NCI-H128 (cell line): Measurements from ENCODE around the gene ZNF358.
A peak's percentile ranks its signal among the peaks of the same experiment; 100 is the strongest.

Experiments used
- DNase-seq: peaks from one replicate; lab custom pipeline; 2025; ENCODE audit not compliant: unreplicated experiment; lab: John Stamatoyannopoulos, UW

ZNF358 gene

DNA sequence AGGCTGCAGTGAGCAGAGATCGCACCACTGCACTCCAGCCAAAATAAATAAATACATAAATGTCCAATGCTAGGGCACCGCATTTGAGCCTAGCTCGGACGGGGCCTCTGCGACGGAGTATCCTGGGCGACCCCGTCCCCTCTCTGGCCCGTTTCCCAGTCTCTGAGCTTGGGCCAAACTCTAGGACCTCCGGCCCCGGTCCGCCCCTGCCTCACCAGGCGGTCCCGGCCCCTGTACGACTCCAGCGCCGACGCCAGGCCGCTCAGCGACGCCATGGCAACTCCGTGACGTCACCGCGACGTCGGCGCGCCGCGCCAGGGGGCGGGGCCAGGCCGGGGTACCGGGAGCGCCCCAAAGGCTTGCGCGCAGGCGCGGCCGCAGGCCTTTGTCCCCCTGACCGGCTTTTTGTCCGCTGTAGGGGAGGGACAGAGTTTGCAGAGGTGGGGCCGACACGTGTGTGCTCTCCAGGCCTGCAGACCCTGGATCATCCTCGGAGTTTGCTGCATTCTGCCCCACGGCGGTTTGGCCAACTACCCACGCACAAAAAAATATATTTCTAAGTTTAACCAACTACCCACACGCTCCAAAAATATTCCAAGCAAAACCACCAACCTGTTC is 27.1 kb upstream of the ZNF358 start, which contains the start of gene PEX11G:
Gene PEX11G (minus strand): TSS at position 300 of the 618 bp plus-strand sequence. CDS start 25 bp downstream, at position 275.
- DNase-seq: peak; percentile 83

DNA sequence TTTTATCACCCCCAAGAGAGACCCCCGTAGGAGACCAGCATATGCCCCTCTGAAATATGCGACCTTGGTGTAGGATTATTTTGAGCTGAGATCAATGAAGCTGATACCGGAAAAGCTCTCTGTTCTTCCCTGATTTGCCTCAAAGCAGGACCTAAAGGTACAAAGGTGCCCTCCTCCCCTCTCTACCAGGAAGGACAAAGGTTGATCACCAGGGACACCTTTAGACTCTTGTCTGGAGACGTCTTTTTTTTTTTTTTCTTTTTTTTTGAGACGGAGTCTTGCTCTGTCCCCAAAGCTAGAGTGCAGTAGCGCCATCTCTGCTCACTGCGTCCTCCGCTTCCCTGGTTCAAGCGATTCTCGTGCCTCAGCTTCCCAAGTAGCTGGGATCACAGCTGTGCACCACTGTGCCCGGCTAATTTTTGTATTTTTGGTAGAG is 26.3 kb upstream of the ZNF358 start:
- no peak for DNase-seq

- DNase-seq: no peak
These were observed 23.8 kb upstream of the ZNF358 start for GRCh38 chr19:7492142-7492541.

DNA sequence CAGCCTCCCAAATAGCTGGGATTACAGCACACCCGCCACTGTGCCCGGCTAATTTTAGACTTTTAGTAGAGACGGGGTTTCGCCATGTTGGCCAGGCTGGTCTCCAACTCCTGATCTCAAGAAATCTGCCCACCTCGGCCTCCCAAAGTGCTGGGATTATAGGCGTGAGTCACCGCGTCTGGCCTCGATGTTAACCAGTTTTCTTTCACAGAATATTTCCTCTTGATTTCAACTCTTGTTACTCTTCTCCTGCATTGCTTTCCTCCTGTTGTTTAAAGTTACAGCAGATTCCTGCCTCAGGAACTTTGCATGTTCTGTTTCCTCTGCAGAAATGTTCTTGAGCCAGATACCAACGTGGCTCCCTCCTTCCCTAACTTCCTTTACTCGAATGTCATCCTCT is 23.3 kb upstream of the ZNF358 start:
- no peak for DNase-seq

GRCh38 chr19:7494416-7495098 is 21.3 kb upstream of the ZNF358 start:
- no peak for DNase-seq

- DNase-seq: no peak
These were observed 18.6 kb upstream of the ZNF358 start for GRCh38 chr19:7497292-7497691.

DNA sequence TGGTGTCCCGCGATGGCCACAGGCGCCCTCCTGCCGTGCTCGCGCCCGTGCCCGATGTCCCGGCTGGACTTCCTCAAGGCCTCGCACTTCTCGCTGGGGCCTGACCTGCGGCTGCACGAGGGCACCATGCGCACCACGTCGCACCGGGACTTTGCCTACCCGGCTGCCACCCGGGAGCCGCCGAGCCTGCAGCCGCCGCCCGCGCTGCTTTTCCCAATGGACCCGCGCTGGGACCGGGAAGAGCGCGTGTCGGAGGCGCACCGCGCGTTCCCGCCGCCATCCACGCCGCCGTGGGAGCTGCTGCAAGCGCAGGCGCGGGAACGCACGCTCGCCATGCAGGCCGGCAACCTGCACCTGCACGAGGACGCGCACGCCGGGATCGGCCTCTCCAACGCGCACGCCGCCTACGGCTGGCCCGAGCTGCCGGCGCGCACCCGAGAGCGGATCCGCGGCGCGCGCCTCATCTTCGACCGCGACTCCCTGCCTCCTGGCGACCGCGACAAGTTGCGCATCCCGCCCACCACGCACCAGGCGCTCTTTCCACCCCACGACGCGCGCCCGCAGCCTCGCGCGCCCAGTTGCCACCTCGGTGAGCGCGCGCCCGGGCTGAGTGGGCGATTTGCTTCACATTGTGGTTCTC is 15.0 kb upstream of the ZNF358 start:
- DNase-seq: peak; percentile 74

DNA sequence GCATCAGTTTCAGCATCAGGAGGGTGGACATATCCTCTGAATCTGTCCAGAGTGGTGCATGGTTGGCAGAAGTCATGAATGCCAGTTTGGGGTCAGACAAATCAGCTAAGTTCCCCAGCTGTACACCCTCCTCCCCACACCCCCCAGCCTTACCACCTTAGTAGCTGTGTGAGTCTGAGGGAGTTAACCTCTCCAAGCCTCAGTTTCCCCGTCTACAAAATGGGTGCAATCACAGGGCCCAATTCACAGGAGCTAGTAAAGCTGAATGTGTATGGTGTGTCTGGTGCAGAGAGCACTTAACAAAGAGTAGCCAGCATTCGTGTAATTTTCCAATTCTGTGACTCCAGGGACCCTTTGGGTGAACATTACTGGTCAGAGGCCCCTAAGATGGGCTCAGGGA is 13.4 kb upstream of the ZNF358 start:
- DNase-seq: no peak

GRCh38 chr19:7504684-7505083 is 11.2 kb upstream of the ZNF358 start:
- no peak for DNase-seq

DNA sequence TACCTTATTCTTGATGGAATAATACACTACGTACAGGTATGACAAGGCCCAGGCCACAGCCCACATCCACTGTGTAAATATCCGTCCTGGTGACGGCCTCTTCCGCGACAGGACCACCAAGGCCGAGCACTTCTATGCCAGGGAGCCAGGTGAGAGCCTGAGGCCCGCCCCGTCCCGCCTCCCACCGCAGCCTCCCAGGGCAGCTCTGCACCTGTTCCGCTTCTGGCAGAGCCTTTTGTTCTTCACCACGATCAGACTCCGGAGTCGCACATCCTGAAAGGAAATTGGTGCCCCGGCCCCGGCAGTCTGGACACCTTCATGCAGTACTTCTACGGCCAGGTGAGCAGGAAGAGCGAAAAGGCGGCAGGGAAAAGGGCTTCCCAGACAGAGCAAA is 10.6 kb upstream of the ZNF358 start:
- DNase-seq: no peak

GRCh38 chr19:7505682-7506384 is 10.1 kb upstream of the ZNF358 start:
- DNase-seq: peak; percentile 36

DNA sequence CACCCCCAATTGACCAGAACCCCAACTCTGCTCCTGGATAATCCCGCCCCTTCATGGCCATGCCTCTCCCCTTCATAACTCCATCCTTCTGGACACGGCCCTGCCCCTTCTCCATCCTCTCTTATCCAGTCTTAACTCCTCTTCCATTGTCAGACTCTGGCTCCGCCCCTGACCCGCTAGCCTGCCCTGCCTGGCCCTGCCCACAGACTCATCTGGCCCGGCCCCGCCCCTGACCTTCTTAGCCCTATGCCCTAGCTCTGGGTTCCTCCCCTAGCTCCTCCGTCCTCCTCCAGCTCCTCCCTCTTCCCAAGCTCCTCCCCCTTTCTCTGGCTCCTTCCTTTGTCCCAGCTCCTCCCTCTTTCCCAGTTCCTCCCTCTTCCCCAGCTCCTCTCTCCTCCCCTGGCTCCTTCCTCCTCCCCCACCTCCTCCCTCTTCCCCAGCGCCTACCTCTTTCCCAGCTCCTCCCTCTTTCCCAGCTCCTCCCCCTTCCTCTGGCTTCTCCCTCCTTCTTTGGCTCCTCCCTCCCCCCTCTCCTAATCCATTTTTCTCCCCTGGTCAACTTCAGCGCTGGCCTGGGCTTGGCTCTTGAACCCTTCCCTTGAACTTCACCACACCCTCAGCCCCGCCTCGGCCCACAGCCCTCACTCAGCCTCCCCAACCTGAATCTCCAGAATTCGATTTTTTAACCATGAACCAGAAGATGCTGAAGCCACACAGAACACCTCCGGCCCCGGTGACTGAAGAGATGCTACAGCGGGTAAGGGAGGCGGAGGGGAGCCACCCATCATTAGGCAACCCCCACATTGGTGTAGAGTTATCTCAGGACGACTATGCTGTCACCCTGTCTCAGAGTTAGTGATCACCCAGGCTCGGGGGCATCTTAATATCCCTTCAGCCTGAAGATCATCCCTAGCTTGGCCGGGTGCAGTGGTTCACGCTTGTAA is 9.2 kb upstream of the ZNF358 start:
- peak; percentile 50 for DNase-seq

DNA sequence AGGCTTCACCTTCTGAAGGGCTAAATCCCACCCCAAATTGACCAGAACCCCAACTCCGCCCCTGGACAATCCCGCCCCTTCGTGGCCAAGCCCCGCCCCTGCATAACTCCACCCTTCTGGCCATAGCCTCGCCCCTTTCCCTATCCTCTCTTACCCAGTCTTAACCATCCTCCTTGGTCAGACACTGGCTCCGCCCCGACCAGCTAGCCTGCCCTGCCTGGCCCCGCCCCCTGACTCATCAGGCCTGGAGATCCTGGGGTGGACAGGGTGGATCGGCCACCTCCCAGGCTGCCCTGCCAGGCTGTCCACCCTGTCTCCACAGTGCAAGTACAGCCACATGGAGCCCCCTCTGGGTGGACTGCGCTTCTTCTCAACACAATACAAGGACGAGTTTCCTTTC is 8.0 kb upstream of the ZNF358 start:
- no peak for DNase-seq

- no peak for DNase-seq
These were observed 6.3 kb upstream of the ZNF358 start for GRCh38 chr19:7509625-7510024.

DNA sequence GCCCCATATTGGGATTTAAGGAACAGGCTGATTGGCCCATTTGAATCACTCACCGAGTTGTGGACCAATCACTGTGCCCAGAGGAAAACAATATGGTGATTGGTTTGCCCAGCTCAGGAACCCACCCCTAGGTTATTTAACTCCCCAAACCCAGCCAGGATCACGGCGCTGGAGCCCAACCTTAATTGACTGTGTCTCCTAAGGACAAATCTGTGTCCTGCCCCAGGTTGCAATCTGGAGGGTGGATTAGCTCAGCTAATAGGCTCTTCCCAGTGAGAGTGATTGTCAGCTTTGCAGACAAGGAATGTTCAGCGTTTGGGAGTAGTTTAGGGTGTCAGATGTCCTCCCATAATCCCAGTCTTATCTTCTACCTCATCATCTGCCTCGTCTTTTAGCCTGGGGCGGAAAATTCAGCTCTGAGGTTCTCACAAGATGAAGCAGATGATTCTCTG is 3.5 kb upstream of the ZNF358 start:
- DNase-seq: no peak

GRCh38 chr19:7513809-7514642 is 1.9 kb upstream of the ZNF358 start:
- no peak for DNase-seq

- DNase-seq: no peak
These were observed 726 bp upstream of the ZNF358 start for GRCh38 chr19:7515110-7515644.

DNA sequence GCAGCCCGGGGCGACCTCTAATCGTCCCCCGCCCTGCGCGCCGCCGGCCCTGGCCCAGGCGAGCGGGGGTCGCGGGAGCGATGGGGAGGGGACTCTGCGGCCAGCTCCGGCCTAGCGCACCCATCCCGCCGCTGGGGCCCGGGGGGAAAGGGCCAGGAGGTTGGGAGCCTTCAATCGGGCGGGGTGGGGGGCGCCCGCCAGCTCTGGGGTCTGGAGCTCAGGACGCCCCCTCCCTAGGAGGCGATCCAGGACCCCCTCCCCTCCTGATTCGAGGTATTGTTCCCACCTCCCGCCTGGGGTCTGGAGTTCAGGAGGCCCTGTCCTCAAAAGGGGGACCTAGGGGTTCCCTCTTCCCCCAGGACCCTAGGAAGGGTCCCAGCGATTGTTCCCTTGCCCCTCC is 430 bp downstream of the ZNF358 start:
- DNase-seq: no peak

- no peak for DNase-seq
These were observed 975 bp downstream of the ZNF358 start for GRCh38 chr19:7516878-7517277.
